Upper lobe of left lung (tissue), 6 donors: ENCODE measurements around the gene KRTAP5-6. TPM values are rescaled to one million over a fixed set of nuclear protein-coding genes. Genes with fewer than 3 reads are reported as not detected.

Experiments used
- ATAC-seq, 2 donors: fragments of 200-7000 bp; cut with Tn5 transposase; one replicate each; pipeline ENCODE4 v1.9.1; 2022; ENCODE audit warnings: mild to moderate bottlenecking in 2 of 2, moderate library complexity in 2 of 2; ENCODE audit not compliant: low FRiP score in 2 of 2
- DNase-seq, 2 donors: peaks; one replicate each; pipeline ENCODE4 v3.0.0-alpha.2; 2019 to 2020
- H3K27ac ChIP-seq, 4 donors: fragments of 200-600 bp; sonication (generic); one replicate each; pipeline ENCODE4 v1.5.1; 2016 to 2019
- H3K27me3 ChIP-seq, 4 donors: fragments of 200-600 bp; sonication (generic); one replicate each; pipeline ENCODE4 v1.5.1; 2017 to 2019
- H3K36me3 ChIP-seq, 4 donors: fragments of 200-600 bp; sonication (generic); one replicate each; pipeline ENCODE4 v1.5.1; 2016 to 2019
- H3K4me1 ChIP-seq, 4 donors: fragments of 200-600 bp; sonication (generic); one replicate each; pipeline ENCODE4 v1.5.1; 2018 to 2019
- H3K4me3 ChIP-seq, 4 donors: fragments of 200-600 bp; sonication (generic); one replicate each; pipeline ENCODE4 v1.5.1; 2017 to 2019; ENCODE audit warnings: mild to moderate bottlenecking in 2 of 4, moderate library complexity in 1 of 4
- H3K9me3 ChIP-seq, 4 donors: fragments of 200-600 bp; sonication (generic); one replicate each; pipeline ENCODE4 v1.5.1; 2018 to 2019
- CTCF ChIP-seq, 6 experiments: fragments of 450-650 bp in 4 of 6; fragments of 200-600 bp in 2 of 6; sonication (generic) in 2 of 6; IDR thresholded peaks; one replicate each; pipeline ENCODE4 v1.5.1; 2016 to 2019; ENCODE audit warnings: antibody characterized with exemption in 6 of 6
- EP300 ChIP-seq, 4 donors: sonication (generic); formaldehyde crosslinking; IDR thresholded peaks; one replicate each; pipeline ENCODE4 v1.5.1; 2017; ENCODE audit warnings: antibody characterized with exemption in 4 of 4, control low read depth in 2 of 4
- POLR2A ChIP-seq, 4 donors: fragments of 450-650 bp; IDR thresholded peaks; one replicate each; pipeline ENCODE4 v1.5.1; 2016 to 2017; ENCODE audit warnings: antibody characterized with exemption in 4 of 4, mild to moderate bottlenecking in 2 of 4
- POLR2AphosphoS5 ChIP-seq, 2 donors: sonication (generic); formaldehyde crosslinking; IDR thresholded peaks; one replicate each; pipeline ENCODE4 v1.5.1; 2017; ENCODE audit warnings: antibody characterized with exemption in 2 of 2
- WGBS, 2 donors: methylation state at CpG; one replicate each; pipeline ENCODE4 v1.1.5; 2017 to 2018; 5-methylcytosine and 5-hydroxymethylcytosine counted together
- total RNA-seq, 6 donors: library from RNA; depleted of rRNA in 4 of 6; stranded (reverse); fragments of >200 nt in 4 of 6; gene quantifications; one replicate each; pipeline versions ENCODE4 v1.1.0 to v1.2.1, GENCODE V29; 2016 to 2021
- donor health status: DM: no; HTN: no; CAD: no; lungs with moderate emphysema.
- donor health status: DM: no; HTN: yes; CAD: no; lungs with severe emphysema.

Gene KRTAP5-6
- total RNA-seq, 6 donors from 2014 or later = not detected

- no peak for DNase-seq
Observed at GRCh38 chr11:1732418-1733008, 35.5 kb downstream of the KRTAP5-6 start.

DNA sequence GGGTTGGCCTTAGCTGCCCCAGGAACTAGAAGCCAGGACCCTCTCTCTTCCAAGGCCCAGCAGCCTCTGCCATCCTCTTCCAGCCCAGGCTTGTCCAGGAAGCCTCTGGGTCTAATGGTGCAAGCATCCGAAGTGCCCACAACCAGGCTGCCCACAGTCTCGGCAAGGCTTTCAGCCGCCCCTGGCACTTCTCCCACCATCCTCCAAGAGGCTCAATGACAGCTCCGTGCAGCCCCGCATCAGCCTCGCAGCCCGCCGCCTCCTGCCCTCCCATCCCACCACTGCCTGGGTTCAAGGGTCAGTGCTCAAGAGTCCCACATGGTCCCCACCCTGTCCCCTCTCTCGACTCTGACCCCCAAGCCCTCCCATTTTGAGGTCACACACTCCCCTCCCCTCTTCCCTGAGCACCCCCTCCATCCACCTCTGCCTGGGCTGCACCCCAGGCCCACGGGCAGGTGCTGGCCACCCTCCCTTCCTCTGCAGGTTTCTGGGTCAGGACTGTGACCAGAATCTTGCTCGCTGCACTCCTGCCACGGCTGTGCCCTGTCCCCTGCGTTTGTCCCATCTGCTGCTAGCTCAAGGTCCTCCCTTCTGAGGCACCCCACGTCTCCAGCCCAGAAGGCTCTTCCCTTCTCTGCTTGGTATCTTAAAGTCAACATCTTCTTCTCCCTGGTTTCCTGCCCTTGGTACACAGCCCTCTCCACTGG is 36.2 kb downstream of the KRTAP5-6 start:
- WGBS, 2 donors = 72 to 76% methylated on average over 12 to 14 of the region's 14 CpGs
- peaks cover 0 to 5% (median 2%) of the 10 kb centered on the region in 4 donors for H3K27me3 ChIP-seq
- no peak overlapping the region for H3K4me3 ChIP-seq
- H3K27ac ChIP-seq = no peak overlapping the region
- H3K9me3 ChIP-seq = peaks cover 7 to 18% (median 17%) of the 10 kb centered on the region in 4 donors
- peak in 1 of 2 donors; percentile 67 for DNase-seq
- TF ChIP-seq CTCF (IDR thresholded peaks at IDR 0.05) (no peak), POLR2AphosphoS5 (IDR thresholded peaks at IDR 0.05) (no peak), POLR2A (IDR thresholded peaks at IDR 0.05) (no peak), EP300 (IDR thresholded peaks at IDR 0.05) (no peak)
- no peaks in the 10 kb centered on the region for H3K36me3 ChIP-seq
- ATAC-seq = no peak
- H3K4me1 ChIP-seq = no peaks in the 10 kb centered on the region

More at GRCh38 chr11:1732418-1733008, 35.5 kb downstream of the KRTAP5-6 start:
- TF ChIP-seq POLR2AphosphoS5 (IDR thresholded peaks at IDR 0.05) = no peak
- TF ChIP-seq CTCF (IDR thresholded peaks at IDR 0.05) = no peak
- TF ChIP-seq POLR2A (IDR thresholded peaks at IDR 0.05) = no peak
- no peak for TF ChIP-seq EP300 (IDR thresholded peaks at IDR 0.05)
- ATAC-seq = no peak
- no peaks in the 10 kb centered on the region for H3K36me3 ChIP-seq
- H3K27ac ChIP-seq = no peak overlapping the region
- no peak overlapping the region for H3K4me3 ChIP-seq
- H3K9me3 ChIP-seq = peaks cover 7 to 16% (median 14%) of the 10 kb centered on the region in 4 donors
- H3K4me1 ChIP-seq = no peaks in the 10 kb centered on the region
- 52 to 55% methylated on average over 13 of the region's 13 CpGs for WGBS, 2 donors
- H3K27me3 ChIP-seq = peaks cover 0 to 5% (median 2%) of the 10 kb centered on the region in 4 donors

DNA sequence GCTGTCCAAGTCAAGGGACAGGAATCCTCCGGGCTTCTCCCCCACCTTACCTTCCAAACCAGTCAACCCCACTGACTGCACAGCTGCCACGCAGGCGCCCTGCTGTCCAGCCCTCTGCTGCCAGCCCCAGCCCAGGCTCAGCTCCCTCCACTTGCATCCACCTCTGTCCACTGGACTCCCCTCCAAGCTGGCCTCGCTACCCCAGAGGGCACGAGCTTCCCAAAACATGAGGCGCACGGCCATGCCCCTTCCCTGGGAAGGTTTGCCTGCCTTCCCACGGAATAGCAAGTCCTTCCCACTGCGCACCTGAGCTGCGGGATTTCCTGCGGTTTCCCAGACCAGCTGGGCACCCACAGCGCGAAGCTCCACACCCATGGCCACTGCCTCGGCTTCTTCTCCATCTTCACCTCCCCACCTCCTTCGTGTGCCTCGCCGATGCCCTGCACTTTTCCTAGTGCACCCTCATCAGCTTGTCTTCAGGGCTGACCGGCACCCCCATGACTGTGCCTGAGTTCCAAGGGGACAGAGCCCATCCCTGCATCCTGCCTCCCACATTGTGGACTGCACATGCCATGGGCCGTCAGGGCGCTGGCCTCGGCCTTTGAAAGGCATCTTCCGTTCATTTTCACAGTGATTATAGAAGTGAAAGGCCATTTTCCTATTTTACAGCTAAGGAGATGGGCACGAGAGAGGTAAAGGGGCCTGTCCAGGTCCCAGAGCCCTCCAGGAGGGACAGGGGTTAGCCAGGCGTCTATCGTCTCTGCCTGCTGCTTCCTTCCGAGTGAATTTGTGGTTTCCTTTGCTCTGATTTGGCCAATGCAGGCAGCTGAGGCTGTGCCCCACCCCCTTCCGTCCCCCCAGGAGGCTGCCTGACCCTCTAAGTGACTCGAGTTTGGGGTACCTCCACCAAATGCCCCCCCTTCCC is 37.0 kb downstream of the KRTAP5-6 start:
- ATAC-seq (no peak), DNase-seq (peak in 1 of 2 donors; percentile 67)
- Histone ChIP-seq H3K4me3 (no peak overlapping the region), H3K4me1 (no peaks in the 10 kb centered on the region), H3K9me3 (peaks cover 7 to 18% (median 17%) of the 10 kb centered on the region in 4 donors), H3K27ac (no peak overlapping the region), H3K27me3 (peaks cover 0 to 5% (median 2%) of the 10 kb centered on the region in 4 donors), H3K36me3 (no peaks in the 10 kb centered on the region)
- TF ChIP-seq CTCF (IDR thresholded peaks at IDR 0.05) (no peak), POLR2A (IDR thresholded peaks at IDR 0.05) (no peak), POLR2AphosphoS5 (IDR thresholded peaks at IDR 0.05) (no peak), EP300 (IDR thresholded peaks at IDR 0.05) (no peak)
- 64 to 66% methylated on average over 23 to 28 of the region's 28 CpGs for whole genome bisulfite sequencing, 2 donors

DNA sequence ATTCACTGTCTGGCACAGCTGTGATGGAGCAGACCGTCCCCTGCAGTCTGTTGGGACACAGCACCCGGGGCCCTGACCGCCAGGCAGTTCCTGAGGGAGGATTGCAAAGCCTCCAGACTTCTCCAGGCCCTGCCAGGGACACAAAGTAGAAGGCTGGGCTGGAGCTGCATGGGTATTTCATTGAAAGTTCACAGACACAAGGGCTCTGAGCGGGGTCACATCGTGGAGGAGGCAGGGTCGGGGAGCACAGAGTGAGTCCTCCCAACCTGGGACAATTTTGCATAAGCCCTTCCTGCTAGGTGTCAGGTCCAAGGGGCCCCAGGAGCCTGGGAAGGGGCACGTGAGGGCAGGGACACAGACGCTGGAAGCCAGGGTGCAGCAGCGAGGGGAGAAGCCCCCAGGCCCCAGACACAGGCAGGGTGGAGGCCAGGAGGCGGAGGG is 37.7 kb downstream of the KRTAP5-6 start:
- TF ChIP-seq POLR2AphosphoS5 (IDR thresholded peaks at IDR 0.05) = no peak
- DNase-seq = no peak
- Histone ChIP-seq H3K27me3 (peaks cover 0 to 5% (median 2%) of the 10 kb centered on the region in 4 donors), H3K36me3 (no peaks in the 10 kb centered on the region), H3K4me3 (no peak overlapping the region), H3K4me1 (no peaks in the 10 kb centered on the region), H3K27ac (no peak overlapping the region), H3K9me3 (peaks cover 7 to 18% (median 17%) of the 10 kb centered on the region in 4 donors)
- WGBS, 2 donors = 54 to 67% methylated on average over 9 to 10 of the region's 10 CpGs
- ATAC-seq = no peak

DNA sequence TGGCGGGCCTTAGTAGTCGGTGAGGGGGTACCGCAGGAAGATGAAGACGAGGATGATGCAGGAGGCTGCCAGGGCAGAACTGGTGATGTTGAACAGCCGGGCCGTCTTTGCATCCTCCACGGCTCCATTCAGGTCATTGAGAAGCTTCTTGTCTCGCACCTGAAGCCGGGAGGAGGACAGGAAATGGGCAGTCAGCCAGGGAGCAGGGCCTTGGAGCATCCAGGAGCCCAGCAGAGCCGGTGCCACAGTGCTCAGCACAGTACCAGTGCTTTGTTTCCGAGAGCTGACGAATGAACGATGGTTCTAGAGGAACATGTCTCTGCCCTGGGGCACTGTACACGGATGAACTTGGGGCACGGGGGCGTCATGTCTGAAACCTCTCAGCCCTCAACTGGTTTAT is 38.3 kb downstream of the KRTAP5-6 start:
- WGBS, 2 donors = 81 to 83% methylated on average over 15 to 16 of the region's 16 CpGs
- TF ChIP-seq POLR2AphosphoS5 (IDR thresholded peaks at IDR 0.05) (no peak), CTCF (IDR thresholded peaks at IDR 0.05) (no peak), EP300 (IDR thresholded peaks at IDR 0.05) (no peak), POLR2A (IDR thresholded peaks at IDR 0.05) (no peak)
- no peak for DNase-seq

More for the DNA sequence above, 38.3 kb downstream of the KRTAP5-6 start:
- Histone ChIP-seq H3K27ac (no peak overlapping the region), H3K9me3 (peaks cover 7 to 18% (median 17%) of the 10 kb centered on the region in 4 donors), H3K4me1 (no peaks in the 10 kb centered on the region), H3K36me3 (no peaks in the 10 kb centered on the region), H3K4me3 (no peak overlapping the region), H3K27me3 (peaks cover 0 to 5% (median 2%) of the 10 kb centered on the region in 4 donors)
- ATAC-seq = no peak
